Heart left ventricle (tissue), 16 donors: ENCODE data around the gene DTWD2. TPM values are rescaled to one million over a fixed set of nuclear protein-coding genes. Genes with fewer than 3 reads are reported as not detected.

Experiments used
- ATAC-seq, 4 donors: fragments of 200-7000 bp; cut with Tn5 transposase; one replicate each; pipeline ENCODE4 v1.9.1; 2020 to 2022; ENCODE audit warnings: moderate library complexity in 4 of 4, mild to moderate bottlenecking in 3 of 4, moderate number of reproducible peaks in 1 of 4
- DNase-seq, 5 donors: peaks; one replicate each; pipeline ENCODE4 v3.0.0-alpha.2; 2020
- H3K27ac ChIP-seq, 12 donors: fragments of 200-600 bp; sonication (generic) in 4 of 12; one replicate each; pipeline versions ENCODE4 v1.5.0 to v1.8.0; 2016 to 2022; ENCODE audit warnings: mild to moderate bottlenecking in 2 of 12
- H3K27me3 ChIP-seq, 9 donors: fragments of 200-600 bp; sonication (generic) in 2 of 9; one replicate each; pipeline versions ENCODE4 v1.5.1 to v1.8.0; 2016 to 2022; ENCODE audit warnings: mild to moderate bottlenecking in 3 of 9
- H3K36me3 ChIP-seq, 9 donors: fragments of 200-600 bp; sonication (generic) in 2 of 9; one replicate each; pipeline versions ENCODE4 v1.5.0 to v1.8.0; 2018 to 2022; ENCODE audit warnings: mild to moderate bottlenecking in 2 of 9
- H3K4me1 ChIP-seq, 12 donors: fragments of 200-600 bp; sonication (generic) in 4 of 12; one replicate each; pipeline versions ENCODE4 v1.5.0 to v1.8.0; 2016 to 2022; ENCODE audit warnings: mild to moderate bottlenecking in 3 of 12
- H3K4me3 ChIP-seq, 12 donors: fragments of 200-600 bp; sonication (generic) in 4 of 12; one replicate each; pipeline versions ENCODE4 v1.5.0 to v1.8.0; 2017 to 2022; ENCODE audit warnings: mild to moderate bottlenecking in 9 of 12, moderate library complexity in 4 of 12
- H3K9me3 ChIP-seq, 12 donors: fragments of 200-600 bp; sonication (generic) in 4 of 12; one replicate each; pipeline versions ENCODE4 v1.5.0 to v1.8.0; 2016 to 2022; ENCODE audit warnings: mild to moderate bottlenecking in 1 of 12
- POLR2A ChIP-seq, 2 donors: fragments of 450-650 bp; IDR thresholded peaks; one replicate each; pipeline ENCODE4 v1.6.1; 2017; ENCODE audit warnings: antibody characterized with exemption in 2 of 2, mild to moderate bottlenecking in 2 of 2, moderate library complexity in 2 of 2
- WGBS, 4 donors: extraction: QIAGEN DNeasy Blood & Tissue Kit in 2 of 4; methylation state at CpG; one replicate each; pipeline versions ENCODE4 v1.1.5 to v1.1.7; 2013 to 2018; 5-methylcytosine and 5-hydroxymethylcytosine counted together
- intact Hi-C, 10 donors: fragments of 100-400 bp; cut with DNase I; formaldehyde crosslinking; loops; one replicate each; pipeline versions ENCODE4 v1.11.1 to v1.14.2; 2022
- polyA plus RNA-seq, 2 donors: library from polyadenylated mRNA; stranded (reverse); fragments of 200-250 nt; gene quantifications; one replicate each; pipeline ENCODE4 v1.2.3, GENCODE V29; 2013
- total RNA-seq, 9 donors: library from RNA; depleted of rRNA in 2 of 9; stranded (reverse); fragments of >200 nt in 2 of 9; fragmentation: NEBNext Ultra II Directional in 3 of 9; extraction: Animal tissue kit (Norgen Biotek cat#: 25700) in 3 of 9; gene quantifications; one replicate each; pipeline versions ENCODE4 v1.1.0 to v1.2.4, GENCODE V29; 2016 to 2023
- TF ChIP-seq, protein P1 (sequence below), 12 donors: fragments of 200-600 bp; sonication (generic) in 4 of 12; IDR thresholded peaks; one replicate each; pipeline versions ENCODE4 v1.5.0 to v1.8.0; 2018 to 2022; ENCODE audit warnings: antibody characterized with exemption in 12 of 12, mild to moderate bottlenecking in 5 of 12
- donor health status: ischemic (EF 13 %, LVEDD 7.1; RV severe dilation, severe dysfunction).
- donor health status: healthy with polysubstance abuse.
- donor health status: DM: no; HTN: yes; CAD: no.
- donor health status: DM: no; HTN: no; CAD: no.
- donor health status: ischemic (EF 25% LVEDD 6.9; RV normal size, moderate dysfunction).
- donor health status: ischemic (EF 25% LVEDD 5.7; RV mildly dilated, moderate dysfunction).
- donor health status: healthy.
- donor health status: DM: yes; HTN: yes; CAD: no.
- donor health status: ischemic (EF 35%, LVEDD 5.7; RV mildly dilated, moderate dysfunction).
- donor health status: nonischemic (EF 11% LVEDD 7.7; RV severe dilation, severe dysfunction).
- donor health status: DM: yes; HTN: yes; CAD: no.
- donor health status: PGD.
- donor health status: ischemic (EF 29% LVEDD 5.4; RV normal size, mild dysfunction).
- donor health status: nonischemic (EF 23%, LVEDD 6.1; RV moderate dilation, normal function).

DTWD2 gene
- total and polyA plus RNA-seq, 11 donors: 3.2 to 16.0 (median 11.7) TPM

DNA sequence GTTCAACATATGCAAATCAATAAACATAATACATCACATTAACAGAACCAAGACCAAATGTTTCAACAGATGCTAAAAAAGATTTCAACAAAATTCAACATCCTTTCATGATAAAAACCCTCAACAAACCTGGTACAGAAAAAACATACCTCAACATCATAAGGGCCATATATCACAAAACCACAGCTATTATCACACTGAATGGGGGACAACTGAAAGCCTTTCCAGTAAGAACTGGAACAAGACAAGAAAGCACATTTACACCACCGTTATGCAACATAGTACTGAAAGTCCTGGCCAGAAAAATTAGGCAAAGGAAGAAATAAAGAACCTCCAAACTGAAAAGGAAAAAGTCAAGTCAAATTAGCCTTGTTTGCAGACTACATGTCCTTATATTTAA lies 93.6 kb downstream of the DTWD2 start:
- H3K4me3 ChIP-seq: no peak overlapping the region
- no peak overlapping the region for H3K27ac ChIP-seq
- no peak for ATAC-seq
- no peak for TF ChIP-seq POLR2A (IDR thresholded peaks at IDR 0.05)
- TF ChIP-seq, protein P1, sequence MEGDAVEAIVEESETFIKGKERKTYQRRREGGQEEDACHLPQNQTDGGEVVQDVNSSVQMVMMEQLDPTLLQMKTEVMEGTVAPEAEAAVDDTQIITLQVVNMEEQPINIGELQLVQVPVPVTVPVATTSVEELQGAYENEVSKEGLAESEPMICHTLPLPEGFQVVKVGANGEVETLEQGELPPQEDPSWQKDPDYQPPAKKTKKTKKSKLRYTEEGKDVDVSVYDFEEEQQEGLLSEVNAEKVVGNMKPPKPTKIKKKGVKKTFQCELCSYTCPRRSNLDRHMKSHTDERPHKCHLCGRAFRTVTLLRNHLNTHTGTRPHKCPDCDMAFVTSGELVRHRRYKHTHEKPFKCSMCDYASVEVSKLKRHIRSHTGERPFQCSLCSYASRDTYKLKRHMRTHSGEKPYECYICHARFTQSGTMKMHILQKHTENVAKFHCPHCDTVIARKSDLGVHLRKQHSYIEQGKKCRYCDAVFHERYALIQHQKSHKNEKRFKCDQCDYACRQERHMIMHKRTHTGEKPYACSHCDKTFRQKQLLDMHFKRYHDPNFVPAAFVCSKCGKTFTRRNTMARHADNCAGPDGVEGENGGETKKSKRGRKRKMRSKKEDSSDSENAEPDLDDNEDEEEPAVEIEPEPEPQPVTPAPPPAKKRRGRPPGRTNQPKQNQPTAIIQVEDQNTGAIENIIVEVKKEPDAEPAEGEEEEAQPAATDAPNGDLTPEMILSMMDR (IDR thresholded peaks at IDR 0.05): no peak
- H3K4me1 ChIP-seq: peaks cover 0 to 2% (median 0%) of the 10 kb centered on the region in 12 donors
- WGBS, 4 donors: 40 to 74% (median 72%) methylated on average over 1 of the region's 1 CpG
- intact Hi-C loops: no loop called here
- no peak for DNase-seq
- H3K36me3 ChIP-seq: no peaks in the 10 kb centered on the region
- peaks cover 0 to 4% (median 0%) of the 10 kb centered on the region in 12 donors for H3K9me3 ChIP-seq
- no peaks in the 10 kb centered on the region for H3K27me3 ChIP-seq

DNA sequence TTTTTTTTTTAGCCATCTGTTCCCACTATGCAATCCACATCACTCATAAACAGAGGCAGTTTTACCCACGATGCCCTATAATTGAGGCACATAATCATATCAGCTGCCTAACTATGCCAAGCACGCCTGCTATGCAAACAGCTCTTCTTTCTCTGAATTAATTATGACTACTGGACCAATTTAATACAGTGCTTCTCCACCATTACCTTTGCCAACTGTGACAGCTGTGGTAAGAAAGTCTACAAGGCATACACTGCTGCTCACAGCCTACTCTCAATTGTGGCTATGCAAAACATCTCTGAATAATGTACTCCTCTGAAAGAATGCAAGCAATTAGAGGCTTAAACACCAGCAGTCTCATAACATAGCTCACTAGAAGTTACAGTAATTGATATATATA lies 97.1 kb downstream of the DTWD2 start:
- H3K27me3 ChIP-seq: no peaks in the 10 kb centered on the region
- no peak overlapping the region for H3K27ac ChIP-seq
- intact Hi-C loops: no loop called here
- H3K4me1 ChIP-seq: peaks cover 0 to 2% (median 0%) of the 10 kb centered on the region in 12 donors
- DNase-seq: no peak
- TF ChIP-seq, protein P1 (IDR thresholded peaks at IDR 0.05): no peak
- TF ChIP-seq POLR2A (IDR thresholded peaks at IDR 0.05): no peak
- peak in 2 of 4 donors; percentile 22 to 52 for ATAC-seq
- peaks cover 0 to 4% (median 0%) of the 10 kb centered on the region in 12 donors for H3K9me3 ChIP-seq
- WGBS, 4 donors: 39 to 57% (median 54%) methylated on average over 2 of the region's 2 CpGs
- no peak overlapping the region for H3K4me3 ChIP-seq
- H3K36me3 ChIP-seq: no peaks in the 10 kb centered on the region

- no peaks in the 10 kb centered on the region for H3K36me3 ChIP-seq
- intact Hi-C loops: no loop called here
- H3K4me1 ChIP-seq: peaks cover 0 to 2% (median 0%) of the 10 kb centered on the region in 12 donors
- 78 to 83% (median 78%) methylated on average over 2 of the region's 2 CpGs for WGBS, 4 donors
- no peak overlapping the region for H3K27ac ChIP-seq
- no peak overlapping the region for H3K4me3 ChIP-seq
- no peaks in the 10 kb centered on the region for H3K9me3 ChIP-seq
- no peak for TF ChIP-seq POLR2A (IDR thresholded peaks at IDR 0.05)
- TF ChIP-seq, protein P1 (IDR thresholded peaks at IDR 0.05): no peak
- DNase-seq (no peak), ATAC-seq (no peak)
- no peaks in the 10 kb centered on the region for H3K27me3 ChIP-seq
Observed at GRCh38 chr5:118889165-118889564, 99.2 kb downstream of the DTWD2 start.

DNA sequence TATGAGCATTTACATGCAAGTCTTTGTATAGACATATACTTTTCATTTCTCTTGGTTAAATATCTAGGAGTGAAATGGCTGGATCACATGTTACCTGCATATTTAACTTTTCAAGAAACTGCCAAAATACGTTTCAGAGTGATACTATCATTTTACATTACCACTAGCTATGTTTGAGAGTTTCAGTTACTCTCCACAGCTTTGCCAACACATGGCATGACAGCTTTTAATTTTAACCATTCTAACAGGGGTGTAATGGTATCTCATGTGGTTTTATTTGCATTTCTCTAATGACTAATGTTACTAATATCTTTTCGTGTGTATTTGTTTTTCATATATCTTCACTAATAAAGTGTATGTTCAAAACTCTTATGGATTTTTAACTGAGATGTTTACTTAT lies 99.8 kb downstream of the DTWD2 start:
- H3K27ac ChIP-seq: no peak overlapping the region
- 83 to 91% (median 87%) methylated on average over 2 of the region's 2 CpGs for WGBS, 4 donors
- DNase-seq (no peak), ATAC-seq (no peak)
- intact Hi-C loops: no loop called here
- H3K27me3 ChIP-seq: no peaks in the 10 kb centered on the region
- TF ChIP-seq POLR2A (IDR thresholded peaks at IDR 0.05): no peak
- TF ChIP-seq, protein P1 (IDR thresholded peaks at IDR 0.05): no peak
- no peaks in the 10 kb centered on the region for H3K36me3 ChIP-seq
- no peaks in the 10 kb centered on the region for H3K9me3 ChIP-seq
- no peak overlapping the region for H3K4me3 ChIP-seq
- H3K4me1 ChIP-seq: peaks cover 0 to 2% (median 0%) of the 10 kb centered on the region in 12 donors
